Measurements from ENCODE around the gene YDJC. TPM values are rescaled to one million over a fixed set of nuclear protein-coding genes. Genes with fewer than 3 reads are reported as not detected.

YDJC gene
- total RNA-seq, 4 donors from 2014 or later = 10.9 to 42.5 (median 16.0) TPM

DNA sequence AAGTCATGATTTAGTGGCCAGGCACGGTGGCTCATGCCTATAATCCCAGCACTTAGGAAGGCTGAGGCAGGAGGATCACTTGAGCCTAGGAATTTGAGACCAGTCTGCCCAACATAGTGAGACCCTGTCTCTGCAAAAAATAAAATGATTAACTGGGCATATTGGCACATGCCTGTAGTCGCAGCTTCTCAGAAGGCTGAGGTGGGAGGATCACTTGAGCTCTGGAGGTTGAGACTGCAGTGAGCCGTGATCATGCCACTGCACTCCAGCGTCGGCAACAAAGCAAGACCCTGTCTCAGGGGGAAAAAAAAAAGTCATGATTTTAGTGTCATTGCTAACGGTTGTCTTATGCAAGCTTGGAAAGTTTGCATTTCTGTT, 50.4 kb downstream of the YDJC start:
- DNase-seq = no peak
- Histone ChIP-seq H3K4me3 (no peak overlapping the region), H3K9me3 (no peaks in the 10 kb centered on the region), H3K36me3 (no peaks in the 10 kb centered on the region), H3K27ac (no peak overlapping the region), H3K4me1 (no peaks in the 10 kb centered on the region), H3K27me3 (no peaks in the 10 kb centered on the region)
- intact Hi-C loops (cut with DNase I; ENCODE audit: low total_unique reads) = no loop called here
- TF ChIP-seq POLR2A (IDR thresholded peaks at IDR 0.05) = no peak
- TF ChIP-seq, protein P1, sequence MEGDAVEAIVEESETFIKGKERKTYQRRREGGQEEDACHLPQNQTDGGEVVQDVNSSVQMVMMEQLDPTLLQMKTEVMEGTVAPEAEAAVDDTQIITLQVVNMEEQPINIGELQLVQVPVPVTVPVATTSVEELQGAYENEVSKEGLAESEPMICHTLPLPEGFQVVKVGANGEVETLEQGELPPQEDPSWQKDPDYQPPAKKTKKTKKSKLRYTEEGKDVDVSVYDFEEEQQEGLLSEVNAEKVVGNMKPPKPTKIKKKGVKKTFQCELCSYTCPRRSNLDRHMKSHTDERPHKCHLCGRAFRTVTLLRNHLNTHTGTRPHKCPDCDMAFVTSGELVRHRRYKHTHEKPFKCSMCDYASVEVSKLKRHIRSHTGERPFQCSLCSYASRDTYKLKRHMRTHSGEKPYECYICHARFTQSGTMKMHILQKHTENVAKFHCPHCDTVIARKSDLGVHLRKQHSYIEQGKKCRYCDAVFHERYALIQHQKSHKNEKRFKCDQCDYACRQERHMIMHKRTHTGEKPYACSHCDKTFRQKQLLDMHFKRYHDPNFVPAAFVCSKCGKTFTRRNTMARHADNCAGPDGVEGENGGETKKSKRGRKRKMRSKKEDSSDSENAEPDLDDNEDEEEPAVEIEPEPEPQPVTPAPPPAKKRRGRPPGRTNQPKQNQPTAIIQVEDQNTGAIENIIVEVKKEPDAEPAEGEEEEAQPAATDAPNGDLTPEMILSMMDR (IDR thresholded peaks at IDR 0.05) = no peak

MicroRNA genes within 50 kb of the gene (microRNA counts, 767-probe panel; counts per million panel counts)
- microRNA hsa-miR-130b-3p (0 to 2,437 counts per million in 2 donors), microRNA hsa-miR-301b (0 counts per million in 2 donors)

Small RNA genes within 50 kb of the gene (microRNA-seq; reads per million reads assigned to microRNA genes)
- gene MIR130B (ENCODE audit: borderline microRNAs expressed, borderline replicate concordance) = 108 reads per million, percentile 56 among the genes with 10 or more reads in this experiment
- not detected for gene MIR301B (ENCODE audit: borderline microRNAs expressed, borderline replicate concordance)

Small RNA genes within 50 kb of the gene (small RNA-seq; reads per million reads assigned to genes)
- not detected for gene MIR301B

Other genes starting within 250 kb of the YDJC start
- under 1 TPM in 2 of 4 donors, not detected in 2; 0.27 to 0.41 TPM for gene RIMBP3B, start 246.3 kb downstream of the YDJC start, total RNA-seq
- 1 to 10 TPM in 3 of 4 donors, under 1 TPM in 1; 0.26 to 8.4 (median 5.2) TPM for gene HIC2, start 212.7 kb downstream of the YDJC start, total RNA-seq
- 10 to 100 TPM in 1 of 4 donors, under 1 TPM in 2, not detected in 1; 0.28 to 20.7 (median 0.79) TPM for gene TMEM191C, start 162.6 kb downstream of the YDJC start, total RNA-seq
- not detected for gene RIMBP3C, start 78.6 kb downstream of the YDJC start, total RNA-seq
- 10 to 100 TPM; 12.1 to 41.6 (median 24.1) TPM for gene UBE2L3, start 62.3 kb downstream of the YDJC start, total RNA-seq
- 1 to 10 TPM in 2 of 4 donors, not detected in 2; 1.5 to 3.5 TPM for gene CCDC116, start 2.7 kb upstream of the YDJC start, total RNA-seq
- 10 to 100 TPM in 2 of 4 donors, 1 to 10 TPM in 2; 1.8 to 22.4 (median 11.3) TPM for gene SDF2L1, start 12.3 kb upstream of the YDJC start, total RNA-seq
- gene PPIL2, start 36.0 kb upstream of the YDJC start, total RNA-seq = 10 to 100 TPM in 2 of 4 donors, 1 to 10 TPM in 2; 5.6 to 37.9 (median 15.3) TPM
- 10 to 100 TPM in 1 of 4 donors, 1 to 10 TPM in 3; 2.3 to 13.7 (median 7.6) TPM for gene YPEL1, start 105.8 kb upstream of the YDJC start, total RNA-seq
- 100 to 1,000 TPM in 1 of 4 donors, 10 to 100 TPM in 3; 45.3 to 122 (median 75.2) TPM for gene MAPK1, start 237.6 kb upstream of the YDJC start, total RNA-seq

All from uterus (tissue), 4 donors.